DND-41 (cell line): ENCODE data around the gene PCSK4.

Experiments used
- ATAC-seq: fragments of 200-7000 bp; cut with Tn5 transposase; 3 replicates; pipeline ENCODE4 v1.9.1; 2021; ENCODE audit warnings: low read depth; ENCODE audit not compliant: insufficient read depth
- DNase-seq: peaks from one replicate; pipeline ENCODE4 v3.0.0-alpha.2; 2020
- H2AFZ ChIP-seq: 2 replicates; pipeline ENCODE4 v1.6.0; 2012; ENCODE audit warnings: low read depth, low read length
- H3K27ac ChIP-seq: 2 replicates; pipeline ENCODE4 v1.5.1; 2012; ENCODE audit warnings: low read length, inconsistent platforms
- H3K27me3 ChIP-seq: fragments of 200-600 bp; sonication (generic); 2 replicates; pipeline ENCODE4 v1.6.0; 2012; ENCODE audit warnings: low read length, mild to moderate bottlenecking, inconsistent platforms; ENCODE audit not compliant: insufficient read depth, poor library complexity
- H3K36me3 ChIP-seq: 2 replicates; pipeline ENCODE4 v1.5.1; 2012; ENCODE audit warnings: low read length, inconsistent platforms; ENCODE audit not compliant: insufficient read depth
- H3K4me1 ChIP-seq: 2 replicates; pipeline ENCODE4 v1.5.1; 2012; ENCODE audit warnings: mild to moderate bottlenecking, low read length; ENCODE audit not compliant: insufficient read depth
- H3K4me2 ChIP-seq: 2 replicates; pipeline ENCODE4 v1.6.0; 2012; ENCODE audit warnings: mild to moderate bottlenecking, moderate library complexity, low read length, inconsistent platforms; ENCODE audit not compliant: insufficient read depth
- H3K4me3 ChIP-seq, 2 experiments: fragments of 200-600 bp in 1 of 2; shearing (Covaris generic) in 1 of 2; 2 replicates each; pipeline ENCODE4 v1.5.1; 2012 to 2016; ENCODE audit warnings: inconsistent platforms in 2 of 2, low read length in 2 of 2, mild to moderate bottlenecking in 2 of 2, low read depth in 1 of 2, moderate library complexity in 1 of 2
- H3K79me2 ChIP-seq: 2 replicates; pipeline ENCODE4 v1.6.0; 2012; ENCODE audit warnings: low read length, inconsistent platforms; ENCODE audit not compliant: insufficient read depth
- H3K9ac ChIP-seq: 2 replicates; pipeline ENCODE4 v1.6.0; 2012; ENCODE audit warnings: low read depth, mild to moderate bottlenecking, inconsistent platforms, low read length, moderate library complexity
- H3K9me3 ChIP-seq: 2 replicates; pipeline ENCODE4 v1.5.1; 2012; ENCODE audit warnings: low read length, moderate library complexity, mild to moderate bottlenecking, inconsistent platforms; ENCODE audit not compliant: insufficient read depth, severe bottlenecking
- H4K20me1 ChIP-seq: 2 replicates; pipeline ENCODE4 v1.6.0; 2012; ENCODE audit warnings: low read length; ENCODE audit not compliant: insufficient read depth
- EZH2 ChIP-seq: IDR thresholded peaks from 3 replicates; pipeline ENCODE4 v1.6.1; 2012; ENCODE audit warnings: borderline replicate concordance, low read depth, mild to moderate bottlenecking, moderate library complexity, low read length, inconsistent platforms; ENCODE audit not compliant: severe bottlenecking
- TF ChIP-seq, protein P1 (sequence below): IDR thresholded peaks from 2 replicates; pipeline ENCODE4 v1.5.1; 2012; ENCODE audit warnings: borderline replicate concordance, low read length, moderate library complexity, mild to moderate bottlenecking; ENCODE audit not compliant: poor library complexity, severe bottlenecking; ENCODE audit errors: extremely low read depth

PCSK4 gene

GRCh38 chr19:1503925-1504773, 14.0 kb upstream of the PCSK4 start:
- Histone ChIP-seq H3K9ac (no peak overlapping the region), H3K27ac (no peak overlapping the region), H2AFZ (no peak overlapping the region), H3K27me3 (no peaks in the 10 kb centered on the region), H3K79me2 (no peaks in the 10 kb centered on the region), H4K20me1 (no peaks in the 10 kb centered on the region), H3K36me3 (no peaks in the 10 kb centered on the region), H3K4me2 (no peak overlapping the region), H3K4me3 (no peak overlapping the region), H3K4me1 (0 out of 2 replicates have a peak, but pooled peaks cover 3% of the 10 kb centered on the region), H3K9me3 (no peaks in the 10 kb centered on the region)
- ATAC-seq (no peak), DNase-seq (no peak)
- TF ChIP-seq, protein P1, sequence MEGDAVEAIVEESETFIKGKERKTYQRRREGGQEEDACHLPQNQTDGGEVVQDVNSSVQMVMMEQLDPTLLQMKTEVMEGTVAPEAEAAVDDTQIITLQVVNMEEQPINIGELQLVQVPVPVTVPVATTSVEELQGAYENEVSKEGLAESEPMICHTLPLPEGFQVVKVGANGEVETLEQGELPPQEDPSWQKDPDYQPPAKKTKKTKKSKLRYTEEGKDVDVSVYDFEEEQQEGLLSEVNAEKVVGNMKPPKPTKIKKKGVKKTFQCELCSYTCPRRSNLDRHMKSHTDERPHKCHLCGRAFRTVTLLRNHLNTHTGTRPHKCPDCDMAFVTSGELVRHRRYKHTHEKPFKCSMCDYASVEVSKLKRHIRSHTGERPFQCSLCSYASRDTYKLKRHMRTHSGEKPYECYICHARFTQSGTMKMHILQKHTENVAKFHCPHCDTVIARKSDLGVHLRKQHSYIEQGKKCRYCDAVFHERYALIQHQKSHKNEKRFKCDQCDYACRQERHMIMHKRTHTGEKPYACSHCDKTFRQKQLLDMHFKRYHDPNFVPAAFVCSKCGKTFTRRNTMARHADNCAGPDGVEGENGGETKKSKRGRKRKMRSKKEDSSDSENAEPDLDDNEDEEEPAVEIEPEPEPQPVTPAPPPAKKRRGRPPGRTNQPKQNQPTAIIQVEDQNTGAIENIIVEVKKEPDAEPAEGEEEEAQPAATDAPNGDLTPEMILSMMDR = no peak
- no peak for TF ChIP-seq EZH2

GRCh38 chr19:1503089-1503924, 13.2 kb upstream of the PCSK4 start:
- peak; percentile 70 for DNase-seq
- Histone ChIP-seq H3K4me3 (no peak overlapping the region), H3K27me3 (no peaks in the 10 kb centered on the region), H3K4me2 (no peak overlapping the region), H3K36me3 (no peaks in the 10 kb centered on the region), H3K27ac (no peak overlapping the region), H3K9ac (no peak overlapping the region), H4K20me1 (no peaks in the 10 kb centered on the region), H3K4me1 (0 out of 2 replicates have a peak, but pooled peaks cover 3% of the 10 kb centered on the region), H2AFZ (no peak overlapping the region), H3K9me3 (no peaks in the 10 kb centered on the region), H3K79me2 (no peaks in the 10 kb centered on the region)
- TF ChIP-seq, protein P1 = peak; percentile 80
- TF ChIP-seq EZH2 = no peak
- ATAC-seq = peak; percentile 53

DNA sequence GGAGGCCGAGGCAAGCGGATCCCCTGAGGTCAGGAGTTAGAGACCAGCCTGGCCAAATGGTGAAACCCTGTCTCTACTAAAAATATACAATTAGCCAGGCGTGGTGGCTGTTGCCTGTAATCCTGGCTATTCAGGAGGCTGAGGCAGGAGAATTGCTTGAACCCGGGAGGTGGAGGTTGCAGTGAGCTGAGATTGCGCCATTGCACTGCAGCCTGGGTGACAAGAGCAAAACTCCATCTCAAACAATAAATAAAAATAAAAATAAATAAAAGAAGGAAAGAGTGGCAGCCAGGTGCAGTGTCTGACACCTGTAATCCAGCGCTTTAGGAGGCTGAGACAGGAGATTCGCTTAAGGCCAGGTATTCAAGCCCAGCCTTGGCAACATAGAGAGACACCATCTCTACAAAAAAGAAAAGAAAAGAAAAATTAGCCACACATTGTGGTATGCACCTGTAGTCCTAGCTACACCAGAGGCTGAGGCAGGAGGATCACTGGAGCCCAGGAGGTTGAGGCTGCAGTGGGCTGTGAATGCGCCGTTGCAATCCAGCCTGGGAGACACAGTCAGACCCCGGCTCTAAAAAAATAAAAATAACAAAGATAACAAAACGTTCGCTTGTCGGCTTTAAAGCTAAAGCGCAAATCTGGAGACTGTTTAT, 12.4 kb upstream of the PCSK4 start:
- Histone ChIP-seq H3K4me3 (no peak overlapping the region), H4K20me1 (no peaks in the 10 kb centered on the region), H3K9me3 (no peaks in the 10 kb centered on the region), H3K27me3 (no peaks in the 10 kb centered on the region), H2AFZ (no peak overlapping the region), H3K9ac (no peak overlapping the region), H3K4me1 (0 out of 2 replicates have a peak, but pooled peaks cover 3% of the 10 kb centered on the region), H3K79me2 (no peaks in the 10 kb centered on the region), H3K4me2 (no peak overlapping the region), H3K36me3 (no peaks in the 10 kb centered on the region), H3K27ac (no peak overlapping the region)
- TF ChIP-seq, protein P1 = no peak
- no peak for TF ChIP-seq EZH2
- DNase-seq (no peak), ATAC-seq (no peak)
